ENCODE data around the gene DCDC2C.

Gene DCDC2C

DNA sequence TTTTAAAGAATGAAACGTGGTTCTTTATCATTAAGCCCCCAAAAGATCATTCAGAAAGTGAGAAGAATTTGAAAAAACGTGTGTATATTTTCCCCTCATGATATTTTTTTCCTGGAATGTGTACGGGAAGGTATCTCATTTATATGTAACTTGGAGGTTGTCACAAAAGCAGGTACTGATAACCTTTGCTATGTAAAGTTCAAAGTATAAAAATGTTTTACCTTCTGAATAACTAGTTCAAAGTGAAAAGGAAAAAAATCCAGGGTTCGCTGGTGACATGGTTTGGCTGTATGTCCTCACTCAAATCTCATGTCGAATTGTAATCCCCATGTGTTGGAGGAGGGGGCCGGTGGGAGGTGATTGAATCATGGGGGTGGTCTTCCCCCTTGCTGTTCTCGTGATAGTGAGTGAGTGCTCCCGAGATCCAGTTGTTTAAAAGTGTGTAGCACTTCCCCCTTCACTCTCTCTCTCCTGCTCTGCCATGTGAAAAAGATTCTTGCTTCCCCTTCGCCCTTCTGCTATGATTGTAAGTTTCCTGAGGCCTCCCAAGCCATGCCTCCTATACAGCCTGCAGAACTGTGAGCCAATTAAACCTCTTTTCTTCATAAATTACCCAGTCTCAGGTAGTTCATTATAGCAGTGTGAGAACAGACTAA, 144.2 kb downstream of the DCDC2C start:
- no peak for DNase-seq

DNA sequence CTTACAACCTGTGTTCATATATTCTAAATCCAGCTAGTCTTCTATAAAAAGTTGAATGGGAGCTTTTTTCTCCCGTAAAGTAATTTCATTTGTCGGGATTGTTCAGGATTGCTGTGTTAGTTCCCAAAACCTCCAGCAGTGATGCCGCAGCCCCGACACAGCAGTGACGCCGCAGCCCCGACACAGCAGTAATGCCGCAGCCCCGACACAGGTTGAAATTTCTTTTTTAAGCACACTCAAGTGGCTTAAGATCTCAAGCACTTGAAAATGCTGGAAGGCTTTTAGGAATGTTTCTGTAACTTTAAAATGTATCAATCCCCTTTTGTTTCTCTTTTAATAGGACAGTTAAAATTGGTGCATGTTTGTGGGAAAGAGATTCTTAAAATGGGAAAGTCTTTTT, 145.4 kb downstream of the DCDC2C start:
- no peak for DNase-seq

DNA sequence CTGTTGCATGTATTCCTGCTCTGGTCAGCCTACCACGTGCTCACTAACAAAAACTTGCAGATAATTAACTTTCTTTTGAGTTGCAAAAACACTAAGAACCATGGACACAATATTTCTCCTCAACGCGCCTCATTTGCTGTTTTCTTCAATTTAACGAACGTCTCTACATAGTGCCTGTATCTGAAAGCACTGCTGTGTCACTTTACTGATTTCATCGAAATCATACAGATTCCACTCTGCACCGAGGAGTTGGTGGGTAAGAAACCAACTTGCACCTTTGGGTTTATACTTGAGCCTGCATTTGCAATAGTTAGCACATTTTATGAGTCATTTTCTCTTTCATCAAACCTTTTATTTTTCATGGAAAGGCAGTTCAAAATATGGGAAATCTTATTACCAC, 145.8 kb downstream of the DCDC2C start:
- no peak for DNase-seq

DNA sequence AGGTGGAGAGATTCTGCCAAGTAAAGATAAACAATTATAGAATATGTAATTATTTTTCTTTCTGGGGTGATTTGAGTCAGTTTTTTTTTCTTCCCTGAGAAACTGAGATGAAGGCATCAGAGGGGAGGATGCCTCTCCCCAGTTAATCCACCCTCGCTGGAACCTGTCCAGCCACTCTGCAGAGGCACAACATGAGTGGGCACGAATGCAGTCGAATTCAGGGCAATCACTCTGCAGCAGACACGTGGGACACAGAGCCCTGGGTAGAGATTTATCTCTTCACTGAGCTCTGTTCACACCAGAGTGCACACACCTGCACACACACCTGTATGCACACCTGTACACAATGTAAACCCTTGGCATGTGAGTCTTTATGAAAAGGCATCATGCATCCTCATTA, 154.2 kb downstream of the DCDC2C start:
- DNase-seq, result no peak

DNA sequence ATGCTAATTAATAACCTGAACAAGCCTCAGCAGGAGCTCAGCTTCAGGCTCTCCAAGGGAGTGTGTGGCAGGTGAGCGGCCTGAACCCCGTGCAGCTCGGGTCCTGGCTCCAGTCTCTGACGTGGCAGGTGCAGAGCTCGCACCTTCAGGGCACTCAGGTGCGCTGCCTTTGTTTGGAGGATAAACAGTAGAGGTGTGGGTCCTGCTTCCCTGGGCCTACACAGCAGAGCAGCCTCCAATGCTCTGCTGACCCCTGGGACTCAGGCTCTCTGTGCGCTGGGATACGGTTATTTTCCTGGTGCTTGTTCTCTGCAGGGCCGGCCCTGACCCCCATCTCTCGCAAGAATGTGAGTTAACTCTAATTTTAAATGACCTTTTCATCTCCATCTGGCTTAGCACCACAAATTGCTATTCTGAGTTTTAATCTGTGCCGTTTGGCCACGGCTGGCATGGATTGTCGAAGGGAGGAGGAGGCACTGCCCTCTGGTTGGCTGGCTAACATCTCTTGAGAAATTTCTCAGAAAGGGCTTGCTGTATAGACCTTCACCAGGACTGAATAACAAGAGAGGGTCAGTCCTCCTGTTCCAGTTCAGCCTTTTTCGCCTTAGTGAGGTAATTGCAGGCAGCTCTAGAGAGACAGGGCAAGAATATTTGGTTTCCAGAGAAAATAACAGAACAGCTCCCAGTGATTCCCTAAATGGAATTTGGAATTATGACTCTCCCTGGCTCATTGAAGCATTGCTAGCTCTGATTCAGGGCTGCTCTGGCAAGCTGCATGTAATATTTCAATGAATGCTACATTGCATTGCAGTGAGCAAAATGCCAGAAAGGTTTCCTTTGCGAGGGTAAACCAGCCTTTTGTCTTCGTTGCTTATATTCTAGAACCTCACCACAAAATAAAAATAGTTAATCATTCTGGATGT, 161.8 kb downstream of the DCDC2C start:
- DNase-seq, result peak; percentile 34

DNA sequence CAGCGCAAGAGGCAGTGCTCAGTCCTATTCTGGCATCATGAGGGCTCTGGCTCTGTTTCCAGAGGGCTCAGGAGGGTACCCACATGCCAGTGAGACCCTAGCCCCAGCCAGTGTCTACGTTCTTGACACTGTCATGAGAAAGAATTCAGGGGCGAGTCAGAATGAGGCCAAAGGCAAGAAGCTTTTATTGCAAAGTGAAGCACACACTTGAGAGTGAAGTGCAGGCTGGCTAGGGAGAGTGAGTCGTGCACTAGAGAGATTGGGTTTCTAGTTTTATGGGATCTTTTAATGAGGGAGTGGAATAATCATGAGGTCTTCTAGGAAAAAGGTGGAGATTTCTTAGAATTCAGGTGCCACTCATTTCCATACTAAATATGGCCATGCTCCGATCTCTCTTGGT, 164.1 kb downstream of the DCDC2C start:
- no peak for DNase-seq

DNA sequence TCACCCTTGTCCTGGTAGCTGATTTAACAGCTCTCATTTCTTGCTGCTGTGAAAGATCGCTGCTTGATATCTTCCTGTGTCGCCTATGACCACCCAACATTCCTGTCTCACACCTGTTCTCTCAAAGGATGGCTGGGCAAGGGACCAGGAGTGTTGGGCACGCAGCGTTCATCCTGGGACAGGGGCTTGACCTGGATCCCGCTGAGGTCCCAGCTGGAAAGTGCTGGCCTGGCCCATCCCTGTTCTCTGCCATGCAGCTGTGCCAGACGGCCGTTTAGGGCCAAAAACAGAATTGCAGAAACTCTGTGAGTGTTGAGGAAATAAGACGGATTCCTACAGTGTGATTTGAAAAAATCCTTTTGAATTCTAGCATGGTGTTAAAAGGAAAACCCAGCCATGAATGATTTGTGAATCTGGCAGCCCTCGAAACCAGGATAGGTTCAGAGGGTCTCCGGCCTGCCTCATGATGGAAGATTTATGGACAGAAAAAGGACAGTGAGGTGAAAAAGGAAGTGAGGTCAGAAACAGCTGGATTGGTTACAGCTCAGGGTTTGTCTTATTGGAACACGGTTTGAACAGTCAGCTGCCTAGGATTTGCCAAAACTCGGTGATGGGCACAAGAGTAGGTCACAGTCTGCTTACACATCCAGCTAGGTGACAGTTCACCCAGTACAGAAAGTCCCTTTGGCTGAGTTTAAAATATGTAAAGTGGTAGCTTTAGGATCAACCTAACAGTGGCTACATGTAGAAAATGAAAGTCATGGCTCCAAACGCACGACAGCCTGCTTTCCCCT, 164.8 kb downstream of the DCDC2C start:
- DNase-seq, result peak; percentile 65

DNA sequence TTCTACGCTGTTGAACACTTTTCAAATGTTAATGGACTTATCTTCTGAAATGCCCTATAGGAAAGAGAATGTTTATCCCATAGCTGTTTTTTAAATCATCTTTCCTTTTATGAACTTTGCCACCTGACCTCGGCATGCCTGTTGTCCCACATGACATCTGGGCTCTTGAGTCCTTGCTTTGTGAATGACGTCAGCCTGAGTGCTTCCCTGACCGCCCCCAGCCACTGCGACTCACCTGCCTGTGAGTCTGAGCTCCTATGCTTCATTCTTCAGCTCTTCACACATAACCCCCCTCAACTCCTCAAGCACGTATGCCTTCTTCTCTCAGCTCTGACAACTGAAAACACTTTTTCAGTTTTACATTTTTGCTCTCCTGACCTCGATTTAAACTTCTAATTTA, 166.8 kb downstream of the DCDC2C start:
- DNase-seq, result no peak

DNA sequence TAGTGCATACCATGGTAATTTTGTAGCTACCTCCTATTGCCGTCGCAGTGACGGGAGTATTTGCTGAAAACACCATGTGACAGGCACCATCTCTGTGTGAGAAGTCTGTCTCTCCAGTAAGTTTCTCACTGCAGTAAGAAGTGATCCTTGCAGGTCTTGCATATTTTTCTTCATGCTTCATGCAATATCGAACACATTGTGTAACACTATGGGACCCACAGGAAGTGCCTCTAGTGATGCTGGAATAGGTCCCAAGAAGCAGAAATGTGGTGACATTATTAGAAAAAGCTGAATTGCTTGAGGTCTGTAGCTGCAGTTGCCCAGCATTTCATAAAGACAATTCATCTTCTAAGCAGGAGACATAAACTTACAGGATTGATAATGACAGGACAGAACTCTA, 167.6 kb downstream of the DCDC2C start:
- no peak for DNase-seq

DNA sequence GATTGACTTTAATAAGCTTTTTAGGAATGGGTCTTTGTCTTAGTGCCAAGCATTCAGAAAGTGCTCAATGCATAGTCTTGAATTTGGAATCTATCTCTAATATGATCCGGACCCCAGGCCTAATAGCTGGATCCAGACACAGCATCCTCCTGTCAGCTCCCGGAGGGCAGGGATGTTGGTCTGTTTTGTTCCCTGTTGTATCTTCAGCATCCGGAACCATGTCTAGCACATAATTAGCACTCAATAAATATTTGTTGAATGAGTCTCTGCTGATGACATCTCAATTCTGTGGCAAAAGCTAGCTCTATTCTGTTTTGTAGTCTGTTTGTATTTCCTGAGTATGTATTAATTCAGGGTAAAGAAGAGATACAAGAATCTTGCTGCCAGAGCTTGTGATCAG, 169.1 kb downstream of the DCDC2C start:
- DNase-seq, result no peak

DNA sequence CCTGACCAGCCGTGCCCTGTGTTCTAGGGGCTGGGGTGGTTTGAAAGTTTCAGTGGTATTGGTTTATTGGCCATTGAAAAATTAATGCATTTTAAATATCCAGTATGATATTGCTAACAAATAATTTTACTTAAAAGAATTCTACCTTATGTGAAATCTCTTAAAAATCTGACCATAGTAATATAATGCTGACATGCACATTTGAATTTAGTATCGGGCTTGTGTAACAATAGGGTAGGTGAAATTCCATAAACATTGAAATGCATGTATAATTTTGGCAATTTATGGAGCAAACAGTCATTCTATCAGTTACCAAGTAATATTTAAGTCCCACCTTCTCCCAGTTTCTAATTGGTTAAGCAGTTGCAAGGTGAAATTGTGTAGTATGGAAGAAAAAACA, 170.5 kb downstream of the DCDC2C start:
- DNase-seq, result no peak

DNA sequence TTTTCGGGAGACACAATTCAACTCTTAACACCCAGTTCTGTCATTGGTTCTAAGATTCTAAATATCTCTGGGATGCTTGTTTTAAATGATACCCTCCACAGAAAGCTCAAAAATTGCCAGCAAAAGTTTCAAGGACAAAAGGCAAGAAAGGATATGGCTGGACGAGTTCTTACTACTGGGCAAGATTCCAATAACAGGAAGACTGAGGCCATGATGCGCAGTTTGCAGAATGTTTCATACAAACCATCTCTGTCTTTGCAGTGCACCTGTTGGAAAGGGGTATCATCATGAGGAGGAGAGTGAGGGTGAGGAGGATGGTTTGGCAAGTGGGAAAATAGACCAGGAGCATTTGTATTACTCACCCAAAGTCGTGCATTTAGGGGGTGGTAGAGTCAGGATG, 172.8 kb downstream of the DCDC2C start:
- no peak for DNase-seq

DNA sequence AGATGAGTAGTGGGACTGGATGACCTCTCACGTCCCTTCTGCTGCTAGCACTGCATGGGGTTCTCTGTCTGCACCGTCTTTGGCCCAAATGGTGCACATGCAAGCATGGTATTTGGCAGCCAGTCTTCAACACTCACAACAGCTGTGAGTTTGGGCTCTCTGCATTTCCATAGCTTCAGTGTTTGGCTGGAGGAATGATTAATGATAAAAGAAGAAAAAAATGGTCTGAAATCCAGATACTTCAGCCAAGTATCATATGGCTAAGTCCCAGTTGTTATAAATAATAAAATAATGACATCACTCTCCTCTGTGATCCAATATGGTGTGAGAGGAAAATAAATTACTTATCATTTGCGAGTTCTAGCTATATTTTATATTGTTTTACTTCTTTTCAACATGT, 173.3 kb downstream of the DCDC2C start:
- DNase-seq, result peak; percentile 55

DNA sequence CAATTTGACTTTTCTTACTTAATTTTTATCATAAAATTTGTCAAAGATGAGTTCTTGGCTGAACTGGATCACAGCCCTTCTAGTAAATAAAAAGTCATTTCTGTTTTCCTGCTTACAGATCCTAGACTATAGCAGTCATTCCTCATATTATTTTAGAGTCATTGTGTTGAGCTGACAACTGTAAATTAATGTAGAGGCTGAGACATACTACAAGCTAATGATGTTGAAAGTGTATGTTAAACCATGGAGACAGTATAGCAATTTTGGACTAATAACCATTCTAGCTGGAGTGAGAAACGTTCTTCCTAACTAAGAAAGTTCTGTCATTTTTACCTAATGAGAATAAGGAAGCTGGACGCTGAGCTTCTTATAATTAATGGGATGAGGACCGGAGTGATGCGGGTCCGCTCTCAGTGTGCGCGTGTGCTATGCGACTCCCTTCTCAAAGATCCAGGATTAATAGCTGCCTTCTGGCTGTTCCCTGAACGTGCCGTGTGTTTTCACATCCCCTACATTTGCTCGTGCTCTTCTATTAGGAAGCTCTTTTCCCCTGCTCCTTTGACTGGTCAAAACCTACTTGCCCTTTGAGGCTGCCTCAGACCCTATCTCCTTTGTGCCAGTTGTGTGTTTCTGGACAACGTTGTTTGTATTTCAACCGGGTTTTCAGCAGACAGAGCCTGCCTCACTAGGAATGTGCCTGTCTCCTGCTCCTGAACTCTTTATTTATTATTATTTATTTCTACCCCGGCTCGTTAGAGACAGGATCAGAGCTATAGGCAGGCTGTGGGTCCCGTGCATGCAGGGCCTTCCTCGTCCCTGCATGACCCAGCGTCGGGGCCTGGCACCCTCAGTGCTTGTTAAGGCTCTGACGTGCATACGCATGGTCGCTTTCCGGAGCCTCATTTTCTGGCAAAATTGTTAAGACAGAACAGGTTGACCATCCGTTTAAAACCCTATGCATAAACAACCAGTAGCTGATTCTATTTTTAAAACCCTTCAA, 182.6 kb downstream of the DCDC2C start:
- DNase-seq, result no peak

DNA sequence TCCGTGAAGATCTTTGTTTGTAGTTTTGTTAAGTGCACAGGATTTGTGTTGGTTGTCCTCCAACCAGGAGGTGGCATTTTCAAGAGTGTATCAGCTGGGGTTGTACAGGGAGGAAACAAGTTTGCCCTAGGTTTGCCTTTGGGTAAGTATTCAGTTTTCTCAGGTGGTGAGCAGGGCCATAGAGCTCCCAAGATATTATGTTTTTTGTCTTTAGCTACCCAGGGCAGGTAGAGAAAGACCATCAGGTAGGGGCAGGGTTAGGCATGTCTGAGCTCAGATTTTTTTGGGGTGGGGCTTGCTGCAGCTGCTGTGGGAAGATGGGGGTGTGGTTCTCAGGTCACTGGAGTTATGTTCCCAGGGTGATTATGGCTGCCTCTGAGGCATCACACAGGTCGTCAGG, 191.6 kb downstream of the DCDC2C start:
- DNase-seq, result no peak

Data from right hindlimb (tissue), 1 donor.